Neural progenitor cell (in vitro differentiated cells): Measurements from ENCODE around the gene ING5.

Experiments used
- EZH2 ChIP-seq: fragments of 200-600 bp; sonication (generic); IDR thresholded peaks from 2 replicates; pipeline ENCODE4 v1.6.1; 2017; ENCODE audit warnings: antibody characterized with exemption, mild to moderate bottlenecking, moderate library complexity
- EZH2phosphoT487 ChIP-seq: fragments of 200-600 bp; sonication (generic); IDR thresholded peaks from 2 replicates; pipeline ENCODE4 v1.6.1; 2017; ENCODE audit warnings: antibody characterized with exemption
- TF ChIP-seq, protein P1 (sequence below): fragments of 200-600 bp; sonication (generic); IDR thresholded peaks from 2 replicates; pipeline ENCODE4 v1.5.1; 2017; ENCODE audit warnings: antibody characterized with exemption, mild to moderate bottlenecking

DNA sequence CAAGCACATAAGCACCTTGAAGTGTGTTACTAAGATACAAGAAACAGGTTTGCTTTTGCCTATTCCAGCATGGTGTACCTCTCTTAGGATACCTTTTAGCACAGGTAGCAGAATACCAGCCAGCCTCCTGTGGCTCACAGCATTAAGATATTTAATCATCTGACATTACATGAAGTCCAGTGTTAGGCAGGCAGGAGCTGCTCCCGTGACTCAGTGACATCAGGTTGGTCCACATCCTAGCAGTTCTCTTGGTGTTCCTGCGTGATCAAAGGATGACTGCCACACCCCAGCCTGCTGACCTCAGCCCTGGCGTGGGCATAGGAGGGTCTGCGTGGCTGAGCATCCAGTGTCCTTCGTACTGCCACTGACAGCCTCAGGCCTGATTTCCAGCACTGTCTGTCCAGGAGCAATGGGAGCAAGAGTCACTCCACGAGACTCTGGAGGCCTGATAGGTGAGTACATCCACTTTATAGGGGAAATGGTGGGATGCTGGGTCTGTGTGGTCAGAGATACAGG is 11.6 kb upstream of the ING5 start:
- TF ChIP-seq, protein P1, sequence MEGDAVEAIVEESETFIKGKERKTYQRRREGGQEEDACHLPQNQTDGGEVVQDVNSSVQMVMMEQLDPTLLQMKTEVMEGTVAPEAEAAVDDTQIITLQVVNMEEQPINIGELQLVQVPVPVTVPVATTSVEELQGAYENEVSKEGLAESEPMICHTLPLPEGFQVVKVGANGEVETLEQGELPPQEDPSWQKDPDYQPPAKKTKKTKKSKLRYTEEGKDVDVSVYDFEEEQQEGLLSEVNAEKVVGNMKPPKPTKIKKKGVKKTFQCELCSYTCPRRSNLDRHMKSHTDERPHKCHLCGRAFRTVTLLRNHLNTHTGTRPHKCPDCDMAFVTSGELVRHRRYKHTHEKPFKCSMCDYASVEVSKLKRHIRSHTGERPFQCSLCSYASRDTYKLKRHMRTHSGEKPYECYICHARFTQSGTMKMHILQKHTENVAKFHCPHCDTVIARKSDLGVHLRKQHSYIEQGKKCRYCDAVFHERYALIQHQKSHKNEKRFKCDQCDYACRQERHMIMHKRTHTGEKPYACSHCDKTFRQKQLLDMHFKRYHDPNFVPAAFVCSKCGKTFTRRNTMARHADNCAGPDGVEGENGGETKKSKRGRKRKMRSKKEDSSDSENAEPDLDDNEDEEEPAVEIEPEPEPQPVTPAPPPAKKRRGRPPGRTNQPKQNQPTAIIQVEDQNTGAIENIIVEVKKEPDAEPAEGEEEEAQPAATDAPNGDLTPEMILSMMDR: no peak
- TF ChIP-seq EZH2 (no peak), EZH2phosphoT487 (no peak)
